Stimulated activated naive CD4-positive, alpha-beta T cell (primary cell): Measurements from ENCODE around the gene MTG2.

Experiments
- DNase-seq, 6 experiments: peaks; one replicate each; lab custom pipeline; 2025; lab: John Stamatoyannopoulos, UW

MTG2 gene

GRCh38 chr20:62203378-62204030 lies 20.7 kb downstream of the MTG2 start:
- DNase-seq: no peak

- DNase-seq: no peak
Measured at GRCh38 chr20:62205618-62206387, 23.0 kb downstream of the MTG2 start.

- no peak for DNase-seq
Measured at GRCh38 chr20:62206388-62206775, 23.6 kb downstream of the MTG2 start.

- DNase-seq: no peak
Measured at GRCh38 chr20:62208061-62208794, 25.4 kb downstream of the MTG2 start.

GRCh38 chr20:62208795-62209755 lies 26.2 kb downstream of the MTG2 start:
- DNase-seq: no peak

- no peak for DNase-seq
Measured at GRCh38 chr20:62209850-62210495, 27.1 kb downstream of the MTG2 start.

- no peak for DNase-seq
Measured at GRCh38 chr20:62210496-62210855, 27.6 kb downstream of the MTG2 start.

- no peak for DNase-seq
Measured at GRCh38 chr20:62211216-62211615, 28.4 kb downstream of the MTG2 start.

- no peak for DNase-seq
Measured at GRCh38 chr20:62211769-62212288, 29.0 kb downstream of the MTG2 start.

GRCh38 chr20:62212299-62212698 lies 29.5 kb downstream of the MTG2 start:
- DNase-seq: no peak

GRCh38 chr20:62214067-62214466 lies 31.2 kb downstream of the MTG2 start:
- DNase-seq: no peak

- no peak for DNase-seq
Measured at GRCh38 chr20:62215020-62215990, 32.5 kb downstream of the MTG2 start.

- no peak for DNase-seq
Measured at GRCh38 chr20:62215991-62216635, 33.3 kb downstream of the MTG2 start.

GRCh38 chr20:62216636-62217566 lies 34.1 kb downstream of the MTG2 start:
- DNase-seq: no peak

- DNase-seq: no peak
Measured at GRCh38 chr20:62217913-62218773, 35.3 kb downstream of the MTG2 start.

GRCh38 chr20:62219101-62219991 lies 36.5 kb downstream of the MTG2 start:
- DNase-seq: no peak
